Skin of body (tissue), 2 donors: ENCODE measurements around the gene WRAP73. TPM values are rescaled to one million over a fixed set of nuclear protein-coding genes. Genes with fewer than 3 reads are reported as not detected.
"Not testable (repeated sequence)": the region's sequence is repeated elsewhere in the genome, so short reads cannot be mapped to it uniquely, and the experiment has no call there.

Experiments used
- DNase-seq: peaks from one replicate; lab custom pipeline; 2025; lab: John Stamatoyannopoulos, UW
- total RNA-seq: library from RNA; depleted of rRNA; stranded (reverse); fragments of >200 nt; gene quantifications from one replicate; pipeline ENCODE4 v1.2.3, GENCODE V29; 2014

WRAP73 gene
- total RNA-seq, 1 donor from 2014 or later, result 12.2 TPM

- DNase-seq, result no peak
Measured at GRCh38 chr1:3599286-3599811, 50.6 kb downstream of the WRAP73 start.

DNA sequence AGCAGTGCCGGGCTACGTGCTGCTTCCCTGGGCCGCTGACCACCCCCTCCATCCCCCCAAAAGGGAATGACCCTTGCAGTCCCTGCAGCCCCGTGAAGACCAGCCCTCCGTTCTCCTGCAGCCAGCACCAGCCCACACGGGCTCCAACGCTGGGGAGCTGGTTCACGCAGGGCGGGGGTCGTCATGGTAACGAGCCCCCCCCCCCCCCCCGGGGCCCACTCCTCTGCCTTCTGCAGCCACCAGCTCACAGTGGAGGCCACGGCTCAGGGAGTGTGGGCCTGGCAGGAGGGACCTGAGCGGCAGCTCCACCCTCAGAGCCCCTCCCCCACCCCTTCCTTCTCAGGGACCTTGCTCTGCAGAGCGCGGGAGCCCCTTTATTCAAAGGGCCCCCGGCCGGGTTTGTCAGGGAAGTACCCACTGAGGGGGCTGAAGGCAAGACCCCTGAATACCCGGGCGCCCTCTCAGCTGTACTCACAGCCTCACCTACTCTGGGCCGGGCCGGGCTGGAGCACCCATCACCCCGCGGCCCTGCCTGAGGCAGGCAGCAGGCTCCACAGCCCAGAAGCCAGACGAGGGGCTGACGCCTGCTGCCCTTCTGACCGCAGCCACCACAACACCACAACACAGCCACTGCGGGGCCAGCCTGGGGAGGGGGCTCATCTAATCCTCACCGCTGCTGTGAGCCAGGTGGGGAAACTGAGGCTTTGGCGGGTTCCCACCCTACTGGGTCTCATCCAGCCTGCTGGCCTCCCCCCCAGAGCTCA, 51.2 kb downstream of the WRAP73 start:
- no peak for DNase-seq

GRCh38 chr1:3598051-3598491, 51.8 kb downstream of the WRAP73 start:
- DNase-seq, result peak; percentile 23

GRCh38 chr1:3597599-3597964, 52.3 kb downstream of the WRAP73 start:
- no peak for DNase-seq

DNA sequence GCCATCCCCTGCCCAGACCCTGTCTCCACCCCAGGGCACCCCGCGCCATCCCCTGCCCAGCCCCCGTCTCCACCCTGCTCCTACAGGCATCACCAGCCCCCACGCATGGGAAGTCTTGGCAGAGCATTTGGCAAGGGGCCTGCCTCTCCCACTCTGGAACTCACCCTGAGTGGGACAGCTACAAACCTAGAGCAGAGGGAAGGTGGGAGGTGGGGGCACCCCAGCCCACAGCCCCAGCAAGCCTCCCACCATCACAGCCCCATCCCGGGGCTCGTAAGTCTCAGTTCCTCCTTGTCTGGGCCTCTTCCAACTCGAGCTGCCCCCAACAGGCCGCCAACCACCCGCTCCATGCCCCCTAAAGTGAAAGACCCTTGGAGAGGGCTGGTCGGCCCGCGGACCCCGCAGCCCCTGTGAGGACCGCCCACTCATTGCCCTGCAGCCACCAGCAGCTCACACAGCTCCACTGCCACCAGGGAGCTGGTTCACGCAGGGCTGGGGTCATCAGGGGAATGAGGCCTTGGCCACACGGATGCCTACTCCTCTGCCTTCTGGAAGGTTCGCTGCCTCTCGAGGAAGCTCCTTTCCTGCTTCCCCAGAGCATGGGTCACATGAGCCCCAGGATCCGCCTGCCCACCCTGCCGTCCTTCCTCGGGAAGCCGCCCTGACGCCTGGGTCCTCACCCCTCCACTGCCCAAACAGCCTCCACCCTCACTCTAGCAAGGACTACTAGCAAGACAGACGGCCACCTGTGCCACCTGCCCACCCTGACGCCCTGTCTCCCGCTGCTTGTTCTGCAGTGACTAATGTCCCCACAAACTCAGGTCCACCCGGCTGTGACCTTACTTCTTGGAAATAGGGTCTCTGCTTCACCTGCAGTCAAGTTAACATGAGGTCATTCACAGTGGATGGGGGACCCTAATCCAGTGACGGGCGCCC, 53.0 kb downstream of the WRAP73 start:
- DNase-seq, result no peak

DNA sequence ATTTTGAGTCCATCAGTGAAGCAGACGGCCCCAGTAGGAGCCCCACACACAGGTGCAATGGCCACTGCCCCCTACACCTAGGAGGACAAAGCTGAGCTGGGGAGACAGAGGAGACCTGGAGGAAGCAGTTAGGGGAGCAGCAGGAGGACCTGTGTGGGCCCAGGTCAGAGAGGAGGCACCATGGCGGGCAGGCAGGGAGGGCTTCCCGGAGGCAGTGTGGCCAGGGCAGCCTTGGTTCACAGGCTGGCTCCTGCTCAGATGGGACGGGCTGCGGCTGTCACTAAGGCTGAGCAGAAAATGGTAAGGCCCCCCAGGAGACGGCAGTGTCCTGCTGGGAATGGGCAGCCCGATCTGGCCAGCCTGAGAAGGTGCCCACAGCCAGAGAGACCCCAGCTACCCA, 54.0 kb downstream of the WRAP73 start:
- DNase-seq, result no peak

DNA sequence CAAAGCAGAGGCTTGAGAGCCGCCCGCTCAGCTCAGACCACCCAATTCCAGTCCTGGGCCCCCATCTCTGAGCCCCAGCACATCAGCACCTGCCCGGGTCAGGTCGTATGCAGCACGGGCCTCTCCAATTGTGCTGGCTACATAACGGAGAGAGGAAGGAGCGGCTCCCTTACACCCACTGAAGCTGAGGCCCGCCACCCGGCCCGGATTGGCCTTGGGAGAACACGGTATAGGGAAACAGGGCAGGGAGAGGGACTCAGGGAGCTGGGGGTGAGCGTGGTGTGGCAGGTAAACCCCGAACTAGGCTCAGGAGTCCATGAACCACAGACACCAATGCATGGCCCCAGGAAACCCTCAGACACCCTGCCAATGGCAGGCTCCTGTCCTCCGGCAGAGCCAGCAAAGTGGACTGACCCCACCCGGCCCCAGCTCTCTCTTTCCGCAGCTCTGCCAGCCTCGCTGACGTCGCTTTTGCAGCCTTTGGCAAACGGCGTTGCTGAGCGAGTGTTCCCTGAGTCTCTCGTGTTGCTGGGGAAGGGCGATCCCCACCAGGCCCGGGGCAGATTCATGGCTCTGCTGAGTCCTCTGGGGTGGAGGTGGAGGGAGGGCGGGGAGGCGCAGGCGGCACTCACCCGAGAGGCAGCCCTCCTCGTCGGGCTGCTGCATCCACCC, 55.1 kb downstream of the WRAP73 start:
- DNase-seq, result no peak

DNA sequence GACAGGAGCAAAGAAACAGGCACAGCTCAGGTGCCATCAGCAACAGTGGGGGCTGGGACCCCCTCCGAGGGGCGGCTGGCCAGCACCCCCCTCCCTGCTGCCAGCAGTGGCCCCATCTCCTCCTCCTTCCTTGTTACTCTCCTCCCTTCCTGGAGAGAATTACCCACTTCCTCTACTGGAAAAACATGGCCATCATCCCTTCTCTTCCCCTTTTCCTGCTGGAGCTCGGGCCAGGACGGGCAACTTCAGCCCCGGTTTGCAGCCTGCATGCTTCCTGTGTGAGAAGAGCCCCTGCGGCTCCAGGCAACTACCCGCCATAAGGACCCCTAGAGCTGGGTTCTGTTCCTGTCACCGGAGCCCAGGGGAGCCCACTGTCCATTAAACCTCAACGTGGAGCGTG, 56.2 kb downstream of the WRAP73 start:
- no peak for DNase-seq

DNA sequence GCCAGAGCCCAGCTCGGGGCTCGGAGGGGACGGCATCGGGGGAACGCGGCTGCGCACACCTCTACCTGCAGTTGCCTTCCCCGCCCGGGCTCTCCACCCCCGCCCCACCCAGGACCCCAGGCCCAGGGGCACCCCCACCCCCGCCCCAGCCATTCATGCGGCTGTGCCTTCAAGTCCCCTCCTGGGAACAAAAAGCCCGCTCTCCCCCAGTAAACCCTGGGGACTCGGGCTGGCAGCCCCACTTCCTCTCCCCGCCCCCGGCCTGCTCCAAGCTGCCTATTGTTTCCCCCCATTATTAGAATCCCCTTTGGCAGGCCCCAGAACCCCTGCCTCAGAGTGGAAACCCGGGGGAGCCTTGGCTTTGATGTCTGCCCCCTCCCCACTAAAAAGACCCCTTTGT, 56.6 kb downstream of the WRAP73 start:
- DNase-seq, result no peak

- DNase-seq, result no peak
Measured at GRCh38 chr1:3590951-3591865, 58.7 kb downstream of the WRAP73 start.

DNA sequence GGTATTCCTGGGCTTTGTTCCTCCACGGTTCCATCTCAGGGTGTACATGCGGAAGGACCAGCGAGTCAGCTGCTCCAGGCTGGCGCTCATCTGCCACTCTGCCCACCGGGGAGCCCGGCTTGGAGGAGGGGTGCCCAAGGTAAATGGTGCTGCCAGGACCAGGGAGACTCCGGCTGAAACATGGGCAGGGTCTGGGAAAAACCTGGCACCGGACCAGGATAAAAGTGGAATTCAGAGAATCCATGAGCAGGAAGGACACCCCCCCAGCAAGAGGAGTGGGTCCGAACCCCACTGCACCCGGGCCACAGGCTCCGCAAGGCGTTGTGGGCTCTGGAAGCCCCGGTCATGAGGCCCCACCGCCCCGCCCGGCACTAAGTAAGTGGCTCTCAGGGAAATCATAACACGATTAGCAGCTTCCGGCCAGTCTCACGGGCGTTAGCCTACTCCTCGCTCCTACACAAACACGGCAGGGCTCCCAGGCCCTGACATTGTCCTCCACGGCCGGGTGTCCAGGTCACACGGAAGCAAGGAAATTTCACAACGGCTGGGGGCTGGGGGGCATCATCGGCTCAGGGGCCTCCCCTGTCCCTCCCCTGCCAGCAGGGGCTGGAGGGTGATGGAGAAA, 59.7 kb downstream of the WRAP73 start:
- no peak for DNase-seq

- no peak for DNase-seq
Measured at GRCh38 chr1:3588395-3588794, 61.5 kb downstream of the WRAP73 start.

- DNase-seq, result no peak
Measured at GRCh38 chr1:3586986-3587759, 62.7 kb downstream of the WRAP73 start.

DNA sequence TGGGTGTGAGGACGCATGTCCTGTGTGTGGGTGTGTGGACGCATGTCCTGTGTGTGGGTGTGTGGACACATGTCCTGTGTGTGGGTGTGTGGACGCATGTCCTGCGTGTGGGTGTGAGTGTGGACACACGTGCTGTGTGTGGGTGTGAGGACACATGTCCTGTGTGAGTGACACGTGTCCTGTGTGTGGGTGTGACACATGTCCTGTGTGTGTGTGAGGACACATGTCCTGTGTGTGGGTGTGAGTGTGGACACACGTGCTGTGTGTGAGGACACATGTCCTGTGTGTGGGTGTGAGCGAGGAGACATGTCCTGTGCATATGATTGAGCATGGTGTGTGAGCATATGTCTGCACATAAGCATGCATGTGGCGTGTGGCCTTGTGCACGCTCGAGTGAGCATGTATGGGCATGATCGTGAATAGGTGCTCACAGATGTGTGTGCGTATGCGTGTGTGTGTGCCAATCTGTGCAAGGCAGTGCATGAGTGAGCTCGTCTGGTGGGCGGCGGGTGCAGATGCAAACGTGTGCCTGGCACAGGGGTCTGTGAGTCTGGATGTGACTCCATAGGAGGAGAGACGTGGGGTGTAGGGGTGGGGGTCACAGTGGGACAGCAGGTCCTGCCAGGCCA, 63.8 kb downstream of the WRAP73 start:
- DNase-seq, result no peak

- not testable (repeated sequence) for DNase-seq
Measured at GRCh38 chr1:3585353-3585868, 64.5 kb downstream of the WRAP73 start.

DNA sequence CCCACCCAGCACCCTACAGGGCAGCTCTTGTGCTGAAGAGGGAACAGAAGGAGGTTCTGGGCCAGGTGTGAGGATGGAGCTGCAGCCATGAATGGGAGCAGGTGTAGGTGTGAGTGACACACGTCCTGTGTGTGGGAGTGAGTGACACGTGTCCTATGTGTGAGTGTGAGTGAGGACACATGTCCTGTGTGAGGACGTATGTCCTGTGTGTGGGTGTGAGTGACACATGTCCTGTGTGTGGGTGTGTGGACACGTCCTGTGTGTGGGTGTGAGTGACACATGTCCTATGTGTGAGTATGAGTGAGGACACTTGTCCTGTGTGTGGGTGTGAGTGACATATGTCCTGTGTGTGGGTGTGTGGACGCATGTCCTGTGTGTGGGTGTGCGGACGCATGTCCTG, 65.0 kb downstream of the WRAP73 start:
- no peak for DNase-seq

GRCh38 chr1:3583751-3584150, 66.2 kb downstream of the WRAP73 start:
- DNase-seq, result not testable (repeated sequence)

GRCh38 chr1:3581296-3582036, 68.4 kb downstream of the WRAP73 start:
- peak; percentile 30 for DNase-seq
